Uterus (tissue), 4 donors: ENCODE data around the gene BUB1. TPM values are rescaled to one million over a fixed set of nuclear protein-coding genes. Genes with fewer than 3 reads are reported as not detected.
A peak's percentile ranks its signal among the peaks of the same experiment; 100 is the strongest.

Source experiments
- DNase-seq, 2 donors: peaks; one replicate each; pipeline ENCODE4 v3.0.0-alpha.2; 2019 to 2020
- H3K27ac ChIP-seq, 2 donors: fragments of 200-600 bp; sonication (generic); 1 replicate in 1 of 2; 2 replicates in 1 of 2; pipeline ENCODE4 v1.5.1; 2016 to 2018
- H3K27me3 ChIP-seq, 2 donors: fragments of 200-600 bp; sonication (generic); one replicate each; pipeline ENCODE4 v1.5.1; 2018 to 2019; ENCODE audit warnings: control low read depth in 1 of 2
- H3K36me3 ChIP-seq, 2 donors: fragments of 200-600 bp; sonication (generic); one replicate each; pipeline ENCODE4 v1.5.1; 2019; ENCODE audit warnings: control low read depth in 1 of 2
- H3K4me1 ChIP-seq, 2 donors: fragments of 200-600 bp; sonication (generic); one replicate each; pipeline ENCODE4 v1.5.1; 2018 to 2019; ENCODE audit warnings: control low read depth in 1 of 2
- H3K4me3 ChIP-seq, 2 donors: fragments of 200-600 bp; sonication (generic); 1 replicate in 1 of 2; 2 replicates in 1 of 2; pipeline ENCODE4 v1.5.1; 2018 to 2019; ENCODE audit warnings: mild to moderate bottlenecking in 1 of 2
- H3K9me3 ChIP-seq, 2 donors: fragments of 200-600 bp; sonication (generic); one replicate each; pipeline ENCODE4 v1.5.1; 2019; ENCODE audit warnings: control low read depth in 1 of 2
- CTCF ChIP-seq, 4 experiments: fragments of 200-600 bp in 2 of 4; fragments of 450-650 bp in 2 of 4; sonication (generic) in 2 of 4; IDR thresholded peaks; one replicate each; pipeline ENCODE4 v1.5.1; 2016 to 2019; ENCODE audit warnings: antibody characterized with exemption in 4 of 4, mild to moderate bottlenecking in 2 of 4, moderate library complexity in 1 of 4
- POLR2A ChIP-seq, 2 donors: fragments of 450-650 bp; IDR thresholded peaks; one replicate each; pipeline ENCODE4 v1.6.1; 2016; ENCODE audit warnings: antibody characterized with exemption in 2 of 2, mild to moderate bottlenecking in 1 of 2, moderate library complexity in 1 of 2
- intact Hi-C: fragments of 100-400 bp; cut with DNase I; formaldehyde crosslinking; loops from one replicate; pipeline ENCODE4 v1.15.1; 2023; ENCODE audit warnings: low total_unique reads
- total RNA-seq, 4 donors: library from RNA; depleted of rRNA in 3 of 4; stranded (reverse); fragments of >200 nt in 3 of 4; gene quantifications; one replicate each; pipeline versions ENCODE4 v1.1.0 to v1.2.4, GENCODE V29; 2014 to 2023
- donor health status: DM: yes; HTN: yes; CAD: no.

The BUB1 gene
- total RNA-seq, 4 donors from 2014 or later: 0.67 to 29.0 (median 1.2) TPM; not detected in 1

- Histone ChIP-seq H3K27me3 (no peaks in the 10 kb centered on the region), H3K9me3 (no peaks in the 10 kb centered on the region), H3K4me3 (no peak overlapping the region), H3K27ac (no peak overlapping the region), H3K36me3 (no peaks in the 10 kb centered on the region), H3K4me1 (no peaks in the 10 kb centered on the region)
- TF ChIP-seq CTCF (IDR thresholded peaks at IDR 0.05) (no peak), POLR2A (IDR thresholded peaks at IDR 0.05) (no peak)
- intact Hi-C loops: no loop called here
- no peak for DNase-seq
Observed at GRCh38 chr2:110720547-110720946, 42.7 kb upstream of the BUB1 start.

- Histone ChIP-seq H3K4me3 (no peak overlapping the region), H3K4me1 (peaks cover 3 to 4% of the 10 kb centered on the region in 2 donors)
- intact Hi-C loops: no loop called here
Observed at GRCh38 chr2:110718990-110719389, 41.1 kb upstream of the BUB1 start.

GRCh38 chr2:110718382-110718781 lies 40.5 kb upstream of the BUB1 start:
- H3K27ac ChIP-seq: no peak overlapping the region

More at GRCh38 chr2:110718990-110719389, 41.1 kb upstream of the BUB1 start:
- Histone ChIP-seq H3K36me3 (no peaks in the 10 kb centered on the region), H3K27me3 (no peaks in the 10 kb centered on the region), H3K27ac (no peak overlapping the region), H3K9me3 (no peaks in the 10 kb centered on the region)
- TF ChIP-seq POLR2A (IDR thresholded peaks at IDR 0.05) (no peak), CTCF (IDR thresholded peaks at IDR 0.05) (no peak)
- no peak for DNase-seq

GRCh38 chr2:110717734-110718133 lies 39.9 kb upstream of the BUB1 start:
- no peaks in the 10 kb centered on the region for H3K9me3 ChIP-seq
- H3K4me1 ChIP-seq: peaks cover 3 to 4% of the 10 kb centered on the region in 2 donors
- H3K36me3 ChIP-seq: no peaks in the 10 kb centered on the region
- H3K27ac ChIP-seq: no peak overlapping the region
- intact Hi-C loops: no loop called here
- peak; percentile 39 to 72 for DNase-seq
- no peak for TF ChIP-seq CTCF (IDR thresholded peaks at IDR 0.05)
- TF ChIP-seq POLR2A (IDR thresholded peaks at IDR 0.05): no peak
- H3K4me3 ChIP-seq: no peak overlapping the region
- no peaks in the 10 kb centered on the region for H3K27me3 ChIP-seq

More at GRCh38 chr2:110718382-110718781, 40.5 kb upstream of the BUB1 start:
- intact Hi-C loops: no loop called here
- Histone ChIP-seq H3K4me3 (no peak overlapping the region), H3K4me1 (peaks cover 3 to 4% of the 10 kb centered on the region in 2 donors), H3K9me3 (no peaks in the 10 kb centered on the region), H3K36me3 (no peaks in the 10 kb centered on the region), H3K27me3 (no peaks in the 10 kb centered on the region)
- no peak for TF ChIP-seq CTCF (IDR thresholded peaks at IDR 0.05)
- no peak for TF ChIP-seq POLR2A (IDR thresholded peaks at IDR 0.05)
- DNase-seq: no peak

GRCh38 chr2:110716959-110717645 lies 39.2 kb upstream of the BUB1 start:
- Histone ChIP-seq H3K9me3 (no peaks in the 10 kb centered on the region), H3K27ac (no peak overlapping the region), H3K4me1 (peaks cover 3 to 4% of the 10 kb centered on the region in 2 donors), H3K27me3 (no peaks in the 10 kb centered on the region), H3K4me3 (no peak overlapping the region), H3K36me3 (no peaks in the 10 kb centered on the region)
- no peak for DNase-seq
- TF ChIP-seq CTCF (IDR thresholded peaks at IDR 0.05) (no peak), POLR2A (IDR thresholded peaks at IDR 0.05) (no peak)
- intact Hi-C loops: no loop called here
